Activated CD4-positive, CD25-positive, alpha-beta regulatory T cell treated with anti-CD3 and anti-CD28 coated beads, Interleukin-2, amount 50 U/mL, for 24 hours (primary cell): ENCODE measurements around the gene CUTC.
A peak's percentile ranks its signal among the peaks of the same experiment; 100 is the strongest.
"Not testable (repeated sequence)": the region's sequence is repeated elsewhere in the genome, so short reads cannot be mapped to it uniquely, and the experiment has no call there.

ENCODE experiments used
- ATAC-seq, 2 donors: fragments of 150-1000 bp; cut with Tn5 transposase; one replicate each; pipeline ENCODE4 v1.10.0; 2021; ENCODE audit warnings: mild to moderate bottlenecking in 1 of 2, moderate library complexity in 1 of 2

The CUTC gene

DNA sequence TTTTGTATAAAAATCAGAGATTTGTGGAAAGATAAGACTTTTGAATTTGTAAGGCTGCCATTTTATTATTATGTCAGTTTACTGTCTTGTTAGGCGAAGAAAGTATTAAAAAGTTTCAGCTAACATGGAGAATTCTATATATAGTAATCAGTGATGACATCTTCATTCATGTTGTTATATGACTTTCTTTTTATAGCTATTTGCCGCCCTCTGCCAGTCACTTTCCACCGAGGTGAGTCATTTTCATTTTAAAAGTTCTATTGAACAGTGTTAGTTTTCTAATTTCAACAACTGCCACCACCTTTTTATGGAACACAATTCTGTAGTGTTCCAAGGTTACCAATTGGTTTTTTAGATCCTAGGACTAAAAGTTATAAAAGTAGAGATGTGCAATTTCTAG, 11.8 kb downstream of the CUTC start:
- ATAC-seq, result peak; percentile 32 to 63

DNA sequence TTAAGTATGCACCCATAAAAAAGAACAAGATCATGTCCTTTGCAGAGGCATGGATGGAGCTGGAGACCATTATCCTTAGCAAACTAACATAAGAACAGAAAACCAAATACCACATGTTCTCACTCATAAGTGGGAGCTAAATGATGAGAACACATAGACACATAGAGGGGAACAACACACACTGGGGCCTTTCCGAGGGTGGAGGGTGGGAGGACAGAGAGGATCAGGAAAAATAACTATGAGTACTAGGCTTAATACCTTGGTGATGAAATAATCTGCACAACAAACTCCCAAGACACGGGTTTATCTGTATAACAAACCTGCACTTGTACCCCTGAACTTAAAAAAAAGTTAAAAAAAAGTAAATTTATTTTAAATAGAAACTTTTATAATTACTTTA, 14.1 kb downstream of the CUTC start:
- not testable (repeated sequence) for ATAC-seq

DNA sequence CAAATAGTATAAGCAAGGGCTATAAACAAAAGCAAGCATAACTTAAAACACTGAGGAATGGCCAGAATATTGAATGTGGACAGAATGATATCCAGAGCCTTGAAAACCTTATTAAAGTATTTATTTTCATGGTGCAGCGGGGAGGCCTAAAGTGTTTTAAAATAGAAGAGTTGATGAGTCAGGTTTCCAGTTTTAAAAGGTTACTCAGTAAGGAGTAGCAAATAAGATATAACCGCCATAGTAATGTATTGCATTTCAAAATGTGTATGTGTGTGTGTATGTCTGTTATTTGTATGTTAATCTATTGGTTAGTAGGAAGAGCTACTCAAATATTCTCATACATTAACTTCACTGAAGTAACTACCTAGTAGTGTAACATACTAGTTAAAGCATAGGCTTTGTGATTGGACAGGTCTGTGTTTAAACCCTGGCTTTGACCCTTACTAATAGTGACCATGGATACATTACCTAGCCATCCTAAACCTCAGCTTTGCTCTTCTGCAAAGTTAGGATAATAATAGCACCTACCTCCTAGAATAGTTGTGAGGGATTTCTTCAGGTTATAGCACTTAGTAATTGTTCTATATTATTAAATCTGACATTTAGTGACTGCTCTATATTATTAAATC, 16.9 kb downstream of the CUTC start:
- ATAC-seq, result no peak

DNA sequence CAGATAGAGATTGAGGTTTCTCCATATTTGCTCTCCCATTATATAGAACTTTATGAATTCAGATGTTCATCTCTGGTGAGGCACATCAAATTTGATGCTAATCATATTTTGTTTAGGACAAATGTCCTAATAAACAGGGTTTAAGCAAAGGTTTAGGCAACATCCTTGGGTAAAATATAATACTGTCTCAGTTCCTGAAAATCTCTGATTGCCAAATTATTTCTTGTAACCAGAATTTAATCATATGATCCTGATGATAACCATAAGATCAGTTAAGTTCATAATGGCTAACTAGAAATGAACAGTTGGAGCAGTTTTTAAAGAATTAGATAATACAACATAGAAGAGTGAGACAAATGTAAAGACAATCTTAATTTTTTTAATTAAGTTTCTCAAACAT, 18.6 kb downstream of the CUTC start:
- ATAC-seq, result no peak

DNA sequence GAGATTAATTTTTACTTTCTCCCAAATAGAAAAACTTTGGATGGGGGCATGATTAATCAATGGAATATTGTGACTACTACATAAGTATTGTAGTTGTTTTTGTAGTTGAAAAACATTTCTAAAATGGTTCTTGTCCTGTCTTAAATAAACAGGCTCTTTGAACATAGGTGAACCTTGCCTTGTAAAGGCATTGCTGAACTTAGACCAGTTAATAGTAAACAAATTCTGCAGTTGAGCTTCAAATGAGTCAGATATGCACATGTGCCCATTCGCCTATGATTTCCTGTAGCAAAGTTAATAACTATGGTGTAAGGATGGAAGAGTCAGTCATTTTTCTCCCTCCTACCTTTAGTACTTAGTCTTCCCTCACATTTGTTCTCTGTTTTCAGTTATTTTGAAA, 22.6 kb downstream of the CUTC start:
- no peak for ATAC-seq

DNA sequence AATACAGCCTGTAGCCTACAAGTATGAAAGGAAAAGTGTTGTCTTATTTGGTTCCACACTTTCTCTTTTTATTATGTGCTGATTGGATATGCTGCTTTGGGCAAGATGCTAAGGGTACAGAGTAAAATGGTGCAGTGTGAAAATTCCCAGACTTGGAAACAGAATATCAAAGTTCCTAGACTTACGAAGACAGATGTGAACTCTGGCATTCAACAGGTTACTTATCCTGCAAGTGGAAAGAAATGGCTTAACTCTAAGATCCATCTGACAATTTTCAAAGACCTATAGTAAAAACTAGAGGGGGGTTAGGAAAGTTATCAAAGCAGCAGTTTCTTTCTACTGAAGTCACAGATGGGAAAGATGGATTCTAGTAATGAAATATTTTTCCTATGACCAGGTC, 24.1 kb downstream of the CUTC start:
- ATAC-seq, result no peak

DNA sequence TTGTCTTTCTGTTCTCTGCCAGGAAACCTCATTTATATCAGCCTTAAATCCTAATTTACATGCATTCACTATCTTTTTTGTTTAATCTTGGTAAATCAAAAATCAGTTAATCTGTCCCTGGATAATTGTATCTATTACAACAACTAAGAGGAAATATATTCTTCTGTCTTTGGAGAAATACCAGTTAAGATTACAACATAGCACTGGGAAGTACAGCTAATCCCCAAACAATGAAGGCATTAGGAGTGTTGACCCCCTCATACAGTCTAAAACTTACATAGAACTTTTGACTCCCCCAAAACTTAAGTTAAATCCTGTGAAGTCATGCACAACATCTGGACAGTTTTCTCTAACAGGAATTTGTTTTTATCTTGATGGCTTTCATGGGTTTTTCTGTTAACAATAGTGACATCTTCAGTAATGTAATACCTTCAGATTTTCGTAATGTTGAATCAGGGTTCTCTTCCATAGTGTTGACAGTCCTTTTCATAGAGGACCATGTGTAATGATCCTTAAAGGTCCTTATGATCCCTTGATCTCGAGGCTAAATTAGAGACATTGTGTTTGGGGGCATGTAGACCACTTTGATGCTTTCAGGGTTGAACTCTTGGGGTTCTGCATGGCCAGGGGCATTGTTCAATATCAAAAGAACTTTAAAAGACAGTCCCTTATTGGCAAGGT, 26.3 kb downstream of the CUTC start:
- ATAC-seq, result no peak

DNA sequence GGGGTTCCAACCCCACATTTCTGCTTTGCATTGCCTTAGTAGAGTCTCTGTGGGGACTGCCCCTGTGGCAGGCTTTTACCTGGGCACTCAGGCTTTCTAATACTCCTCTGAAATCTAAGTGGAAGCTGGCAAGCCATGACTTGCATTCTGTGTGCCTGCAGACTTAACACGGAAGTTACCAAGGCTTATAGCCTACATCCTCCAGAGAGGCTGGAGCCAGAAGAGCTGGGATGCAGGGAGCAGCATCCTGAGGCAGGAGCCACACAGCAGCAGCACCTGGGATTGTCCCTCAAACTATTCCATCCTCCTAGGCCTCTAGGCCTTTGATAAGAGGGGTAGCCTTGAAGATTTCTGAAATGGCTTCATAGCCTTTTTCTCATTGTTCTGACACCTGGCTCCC, 28.3 kb downstream of the CUTC start:
- ATAC-seq, result no peak

DNA sequence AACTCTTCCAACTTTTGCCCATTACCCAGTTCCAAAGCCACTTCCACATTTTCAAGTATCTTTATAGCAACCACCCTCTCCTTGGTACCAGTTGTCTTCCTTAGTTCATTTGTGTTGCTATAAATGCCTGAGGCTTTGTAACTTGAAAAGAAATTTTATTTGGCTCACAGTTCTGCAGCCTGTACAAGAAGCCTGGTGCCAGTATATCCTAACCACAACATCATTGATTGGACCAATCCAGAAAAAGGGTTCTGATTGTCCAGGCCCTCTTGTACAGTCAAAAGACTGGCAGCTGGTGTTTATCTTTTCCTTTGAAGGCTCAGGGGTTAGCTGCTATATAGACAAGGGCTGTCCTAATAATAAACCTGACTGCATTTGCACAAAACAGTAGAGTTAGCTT, 29.3 kb downstream of the CUTC start:
- ATAC-seq, result no peak

DNA sequence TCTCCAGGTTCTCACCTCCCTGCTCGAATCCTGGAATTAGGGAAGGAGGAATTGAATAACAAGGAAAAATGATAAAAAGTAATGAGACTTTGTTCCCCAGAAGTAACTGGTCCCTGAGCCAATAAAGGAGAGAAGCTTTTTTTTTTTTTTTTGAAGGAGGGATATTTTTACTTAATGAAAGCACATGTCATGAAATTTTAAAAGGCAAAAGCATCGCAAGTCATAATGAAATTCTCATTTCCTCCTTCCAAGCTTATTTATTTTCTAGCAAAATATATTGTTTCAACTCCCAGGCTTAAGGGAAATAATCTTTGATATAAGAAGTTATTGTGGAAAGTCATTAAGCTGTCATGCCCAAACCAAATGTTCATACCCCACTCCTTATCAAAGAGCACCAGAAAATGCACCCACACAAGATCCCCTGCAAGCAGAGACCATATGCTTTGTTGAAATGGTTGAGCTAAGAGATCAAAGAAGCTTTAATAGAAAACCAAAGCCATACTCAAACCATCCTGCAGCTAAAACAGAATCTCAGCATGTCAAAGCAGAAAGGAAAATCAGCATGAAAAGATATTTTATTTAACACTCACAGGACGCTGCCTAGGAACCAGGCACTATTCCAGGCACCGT, 33.8 kb downstream of the CUTC start:
- ATAC-seq, result no peak

DNA sequence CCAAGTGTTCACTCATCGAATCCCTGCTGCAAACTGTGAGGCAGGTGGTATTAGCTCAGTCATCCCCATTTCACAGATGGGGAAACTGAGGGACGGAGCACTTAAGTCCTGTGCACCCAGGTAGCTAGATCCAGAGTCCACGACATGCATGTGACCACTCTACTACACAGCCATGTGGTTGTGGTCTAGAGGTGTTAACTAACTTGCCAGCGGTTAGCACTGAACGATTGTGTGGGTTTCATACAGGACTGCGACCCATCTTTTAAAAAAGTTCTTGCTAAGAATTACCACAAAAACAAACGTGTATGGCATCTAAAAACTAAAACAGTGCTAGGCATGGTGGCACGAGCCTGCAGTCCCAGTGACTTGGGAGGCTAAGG, 34.3 kb downstream of the CUTC start:
- peak in 1 of 2 donors; percentile 24 for ATAC-seq

DNA sequence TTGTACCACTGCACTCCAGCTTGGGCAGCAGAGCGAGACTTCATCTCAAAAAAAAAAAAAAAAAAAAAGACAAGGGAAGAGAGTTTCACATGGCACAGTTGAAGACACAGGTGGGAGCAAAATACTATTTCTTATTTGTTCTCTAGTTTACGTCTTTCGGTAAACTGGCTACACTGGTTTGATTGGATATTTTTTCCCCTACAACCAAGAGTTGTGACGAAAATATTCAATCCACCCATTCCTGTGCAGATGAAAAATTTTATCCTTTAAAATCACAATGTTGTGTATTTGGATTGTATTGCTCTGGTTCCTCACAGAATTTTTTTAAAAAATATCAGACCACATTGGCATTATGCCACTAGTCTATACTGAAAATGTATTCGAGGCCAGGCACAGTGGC, 35.9 kb downstream of the CUTC start:
- ATAC-seq, result no peak

DNA sequence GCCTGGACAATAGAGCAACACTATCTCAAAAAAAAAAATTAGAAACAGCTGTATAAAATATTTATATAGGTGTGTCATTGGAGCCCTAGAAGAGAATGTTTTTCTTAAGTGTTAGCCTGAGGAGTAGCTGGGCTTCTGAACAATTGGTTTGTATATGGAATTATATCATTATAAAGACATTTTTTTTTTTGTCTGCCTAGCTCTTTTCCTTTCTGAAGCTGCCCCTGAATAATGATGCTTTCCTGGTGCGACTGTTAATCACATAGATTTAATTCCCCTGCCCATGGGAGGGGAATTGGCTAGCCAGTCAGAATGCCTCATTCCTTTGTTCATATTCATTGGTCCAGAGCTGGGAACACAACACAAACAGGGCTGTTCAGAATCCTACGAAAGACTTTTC, 36.5 kb downstream of the CUTC start:
- no peak for ATAC-seq

DNA sequence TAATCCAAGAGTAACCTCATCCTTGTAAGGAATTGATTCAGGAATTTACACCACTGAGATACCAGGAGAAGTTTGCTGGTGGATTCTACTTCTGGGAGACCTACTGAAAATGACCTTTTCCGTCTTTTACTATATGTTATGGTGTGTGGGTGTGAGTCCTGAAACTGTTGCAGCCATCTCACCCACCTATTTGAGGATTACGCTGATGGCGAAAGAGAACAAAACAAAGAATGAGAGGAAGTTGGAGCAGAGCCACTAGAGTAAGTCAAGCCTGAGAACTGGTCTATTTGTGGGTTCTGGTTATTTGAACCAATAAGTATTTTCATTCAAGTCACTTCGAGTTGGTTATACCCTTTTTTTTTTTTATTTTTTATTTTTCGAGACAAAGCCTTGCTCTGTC, 37.7 kb downstream of the CUTC start:
- ATAC-seq, result no peak

DNA sequence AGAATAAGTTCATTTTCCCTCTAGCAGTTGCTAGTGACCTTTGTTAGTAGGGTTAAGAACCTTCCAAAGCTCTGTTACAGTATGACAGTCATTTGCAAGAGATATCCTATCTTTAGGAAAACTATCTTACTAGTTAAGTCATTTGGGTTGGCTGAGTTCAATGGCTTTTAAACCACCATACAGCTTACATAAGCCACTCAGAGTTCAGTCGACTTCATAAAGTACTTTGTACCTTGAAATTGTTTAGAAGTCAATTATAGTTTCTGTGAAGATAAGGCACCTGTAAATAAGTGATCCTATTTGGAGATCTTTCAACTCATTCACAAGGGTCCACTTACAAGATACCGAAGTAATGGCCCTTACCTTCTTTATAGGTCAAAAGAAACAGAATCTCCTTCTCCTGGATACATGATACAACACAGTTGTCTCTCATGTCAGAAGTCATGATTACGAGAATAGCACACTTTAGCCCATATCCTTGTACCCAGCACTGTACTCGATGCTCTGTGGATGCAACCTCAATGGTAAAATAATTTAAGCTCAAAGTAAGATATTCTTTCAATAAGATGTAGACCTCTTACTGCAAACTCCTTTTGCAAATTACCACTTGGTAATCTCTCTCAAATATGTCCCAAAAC, 38.5 kb downstream of the CUTC start:
- ATAC-seq, result no peak

DNA sequence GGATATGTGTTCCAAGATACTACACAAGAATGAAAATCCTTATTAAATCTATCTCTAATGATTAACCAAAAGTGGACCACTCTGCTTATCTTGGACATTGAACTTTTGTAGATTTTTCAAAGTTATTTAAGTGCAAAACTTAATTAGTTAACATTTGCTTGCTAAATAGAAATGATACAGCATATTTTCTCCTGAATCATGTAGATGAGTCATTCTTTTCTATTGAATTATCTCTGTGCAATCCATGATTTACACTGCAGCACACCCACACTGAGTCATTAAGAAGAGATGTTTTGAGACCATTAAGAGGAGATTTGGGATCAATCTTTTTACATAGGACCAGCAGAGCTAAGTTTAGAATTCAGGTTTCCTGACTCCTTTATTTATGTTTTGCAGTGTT, 43.8 kb downstream of the CUTC start:
- ATAC-seq, result peak; percentile 72 to 88

DNA sequence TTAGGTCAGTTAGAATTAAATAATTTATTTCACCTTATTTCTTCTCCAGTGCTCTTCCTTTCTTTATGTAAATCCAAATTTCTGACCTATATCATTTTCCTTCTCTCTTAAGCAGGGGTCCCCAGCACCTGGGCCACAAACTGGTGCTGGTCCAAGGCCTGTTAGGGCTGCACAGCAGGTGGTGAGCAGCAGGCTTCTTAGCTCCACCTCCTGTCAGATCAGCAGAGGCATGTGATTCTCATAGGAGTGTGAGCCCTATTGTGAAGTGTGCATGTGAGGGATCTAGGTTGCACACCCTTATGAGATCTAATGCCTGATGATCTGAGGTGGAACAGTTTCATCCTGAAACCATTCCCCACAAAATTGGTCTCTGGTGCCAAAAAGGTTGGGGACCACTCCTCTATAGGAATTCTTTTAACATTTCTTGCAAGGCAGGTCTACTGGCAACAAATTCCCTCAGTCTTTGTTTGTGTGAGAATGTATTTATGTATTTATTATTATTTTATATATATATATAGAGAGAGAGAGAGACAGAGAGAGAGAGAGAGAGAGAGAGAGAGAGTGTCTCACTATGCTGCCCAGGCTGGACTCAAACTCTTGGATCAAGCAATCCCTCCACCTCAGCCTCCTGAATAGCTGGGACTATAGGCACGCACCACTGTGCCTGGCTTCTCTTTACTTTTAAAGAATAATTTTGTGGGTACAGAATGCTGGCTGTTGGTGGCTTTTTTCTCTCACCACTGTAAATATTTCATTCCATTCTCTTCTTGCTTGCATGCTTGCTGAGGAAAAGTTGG, 46.1 kb downstream of the CUTC start:
- ATAC-seq, result no peak

DNA sequence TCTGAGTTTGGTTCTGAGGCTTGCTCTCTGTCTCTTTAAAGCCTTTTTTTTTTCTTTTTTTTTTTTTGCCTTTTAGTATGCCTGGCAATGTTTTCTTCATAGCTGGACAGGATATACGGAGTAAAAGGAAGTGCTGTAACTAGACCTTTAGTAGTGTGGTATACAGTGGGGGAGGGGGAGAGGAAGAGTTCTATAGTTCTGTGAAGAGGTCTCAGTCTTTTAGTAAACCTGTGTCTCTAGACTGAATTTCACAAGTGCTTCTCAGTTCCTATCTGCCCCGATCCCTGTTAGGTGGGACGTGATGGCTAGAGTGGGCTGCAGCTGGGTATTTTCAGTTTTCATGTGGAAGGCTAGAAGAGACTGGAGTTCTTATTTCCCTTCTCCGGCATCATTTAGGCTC, 47.3 kb downstream of the CUTC start:
- ATAC-seq, result no peak

DNA sequence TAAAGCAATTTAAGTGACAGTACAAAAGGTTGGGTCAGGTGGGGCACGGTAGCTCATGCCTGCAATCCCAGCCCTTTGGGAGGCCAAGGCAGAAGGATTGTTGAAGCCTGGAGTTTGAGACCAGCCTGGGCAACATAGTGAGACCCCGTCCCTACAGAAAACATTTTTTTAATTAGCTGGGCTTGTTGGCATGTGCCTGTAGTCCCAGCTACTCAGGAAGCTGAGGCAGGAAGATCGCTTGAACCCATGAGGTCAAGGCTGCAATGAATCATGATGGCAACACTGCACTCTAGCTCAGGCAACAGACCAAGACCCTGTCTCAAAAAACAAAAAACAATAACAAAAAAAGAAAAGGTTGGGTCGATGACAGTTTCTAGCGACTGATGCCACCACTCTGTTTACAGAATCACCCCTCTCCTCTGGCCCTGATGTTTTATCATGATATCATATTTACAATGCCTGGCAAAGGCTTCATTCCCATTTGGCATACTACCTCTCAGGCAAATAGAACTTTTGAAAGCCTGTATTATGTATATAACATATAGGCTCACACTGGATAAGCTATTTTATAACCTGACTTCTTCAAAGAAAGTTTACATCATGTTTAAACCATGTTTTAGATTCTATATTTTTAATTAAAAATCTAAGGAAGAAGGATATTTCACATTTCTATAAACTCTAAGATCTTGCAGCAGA, 49.8 kb downstream of the CUTC start:
- ATAC-seq, result no peak

DNA sequence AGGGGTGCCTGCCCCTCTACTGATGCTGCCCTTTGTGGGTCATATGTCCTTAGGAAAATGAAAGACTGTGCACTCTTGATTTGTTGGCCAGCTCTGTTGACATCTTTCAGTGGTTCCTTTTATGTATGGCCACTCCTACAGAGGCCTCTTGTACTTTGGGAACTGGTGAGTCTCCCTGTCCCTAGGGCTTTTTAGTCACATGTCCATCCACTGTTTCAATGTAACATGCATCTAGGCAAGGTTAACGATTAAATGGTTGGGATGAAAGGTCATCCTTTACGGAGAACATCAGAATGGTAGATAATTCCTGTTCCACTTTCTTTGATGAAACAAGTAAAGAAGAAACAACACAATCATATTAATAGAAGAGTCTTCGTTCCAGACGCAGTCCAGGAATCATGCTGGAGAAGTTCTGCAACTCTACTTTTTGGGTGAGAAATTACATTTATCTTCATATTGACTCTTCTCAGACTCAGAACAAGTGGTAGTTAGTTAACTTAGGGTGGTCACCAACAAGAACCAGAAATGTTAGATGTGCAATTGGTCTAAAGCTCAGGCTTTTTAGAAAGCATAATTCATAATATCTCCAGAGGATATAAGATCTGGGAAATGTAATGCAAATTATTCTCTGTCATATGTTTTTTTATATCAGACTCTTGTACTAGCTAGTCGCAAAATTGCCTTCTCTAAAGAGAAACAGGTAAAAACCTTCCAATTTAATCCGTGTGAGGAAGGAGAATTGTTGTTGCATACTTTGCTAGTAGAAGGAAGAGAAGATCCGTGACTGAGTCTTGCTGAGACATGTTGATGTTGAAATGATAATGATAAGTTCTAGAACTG, 50.6 kb downstream of the CUTC start, which contains the start of gene ABCC2:
Gene ABCC2 (plus strand): TSS at position 194 of the 840 bp plus-strand sequence. CDS start 205 bp downstream, at position 399.
- no peak for ATAC-seq

DNA sequence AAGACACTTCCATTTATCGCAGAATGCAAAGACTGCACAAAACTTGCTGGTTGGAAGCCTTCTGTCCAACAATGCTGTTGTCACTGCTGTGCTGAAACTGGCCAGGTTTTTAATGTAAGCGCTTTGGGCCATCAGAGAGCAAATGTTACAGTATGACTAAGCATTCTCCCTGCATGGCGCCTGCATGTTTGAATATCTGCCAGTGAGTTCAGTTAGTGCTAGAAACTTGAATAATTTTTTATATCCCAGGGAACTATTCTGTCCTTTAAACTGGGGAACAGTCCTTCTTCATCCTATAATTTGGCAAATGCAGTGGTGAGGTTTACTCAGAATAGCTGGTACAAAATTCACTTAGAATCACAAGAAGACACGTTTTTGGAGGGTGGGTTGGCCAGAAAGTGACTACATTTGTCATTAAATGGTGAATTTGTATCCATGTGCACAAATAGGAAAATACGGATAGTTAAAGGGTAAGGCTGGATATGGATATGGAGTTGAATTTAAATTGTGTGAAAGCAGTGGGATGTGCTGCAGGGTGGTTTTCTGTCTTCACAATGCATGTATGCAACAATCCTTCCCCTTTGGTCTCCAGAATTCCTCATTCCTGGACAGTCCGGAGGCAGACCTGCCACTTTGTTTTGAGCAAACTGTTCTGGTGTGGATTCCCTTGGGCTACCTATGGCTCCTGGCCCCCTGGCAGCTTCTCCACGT, 52.1 kb downstream of the CUTC start:
- no peak for ATAC-seq
